D721Med (cell line): ENCODE results near the gene LRG1.
"Not testable (repeated sequence)": the region's sequence is repeated elsewhere in the genome, so short reads cannot be mapped to it uniquely, and the experiment has no call there.

ENCODE experiments used
- DNase-seq: peaks from one replicate; pipeline ENCODE4 v3.0.0; 2011; ENCODE audit warnings: low spot score; ENCODE audit not compliant: insufficient read length
- FAIRE-seq: peaks from 2 replicates; lab custom pipeline; 2011; peaks lifted over from hg19 to GRCh38; lab: Jason Lieb, UNC
- CTCF ChIP-seq: IDR thresholded peaks from 2 replicates; pipeline ENCODE4 v1.5.1; 2012; ENCODE audit warnings: mild to moderate bottlenecking, control low read depth; ENCODE audit not compliant: insufficient read depth; ENCODE audit errors: missing control alignments

The LRG1 gene

GRCh38 chr19:4570916-4571304 lies 31.1 kb upstream of the LRG1 start:
- DNase-seq: no peak
- TF ChIP-seq CTCF: no peak
- no peak for FAIRE-seq

GRCh38 chr19:4570402-4570801 lies 30.6 kb upstream of the LRG1 start:
- no peak for TF ChIP-seq CTCF
- FAIRE-seq: no peak
- no peak for DNase-seq

- FAIRE-seq (no peak), DNase-seq (no peak)
- TF ChIP-seq CTCF: no peak
Measured at GRCh38 chr19:4568886-4569285, 29.1 kb upstream of the LRG1 start.

GRCh38 chr19:4567584-4568071 lies 27.8 kb upstream of the LRG1 start:
- FAIRE-seq: no peak
- peak; percentile 58 for TF ChIP-seq CTCF

GRCh38 chr19:4566402-4567051 lies 26.7 kb upstream of the LRG1 start:
- no peak for TF ChIP-seq CTCF
- FAIRE-seq (no peak), DNase-seq (no peak)

More at GRCh38 chr19:4567584-4568071, 27.8 kb upstream of the LRG1 start:
- DNase-seq: no peak

GRCh38 chr19:4563562-4563961 lies 23.7 kb upstream of the LRG1 start:
- not testable (repeated sequence) for FAIRE-seq, DNase-seq

- FAIRE-seq, DNase-seq: not testable (repeated sequence)
Measured at GRCh38 chr19:4562085-4562484, 22.2 kb upstream of the LRG1 start.

GRCh38 chr19:4559569-4559968 lies 19.7 kb upstream of the LRG1 start, which contains the start of gene SEMA6B:
Gene SEMA6B, minus strand, starts transcription at chr19:4559684. Its CDS starts 1,227 bp downstream, at chr19:4558457.
- no peak for FAIRE-seq

More at GRCh38 chr19:4559569-4559968, 19.7 kb upstream of the LRG1 start, which contains the start of gene SEMA6B:
- DNase-seq: no peak
- TF ChIP-seq CTCF: no peak
